WTC11 (cell line): ENCODE measurements around the gene RCHY1.

Experiments used
- IRF2 ChIP-seq: sonication (generic); formaldehyde crosslinking; IDR thresholded peaks from 2 replicates; pipeline ENCODE4 v1.8.0; 2022; ENCODE audit warnings: low read depth, missing genetic modification reagents, borderline replicate concordance
- ZBTB21 ChIP-seq: sonication (generic); formaldehyde crosslinking; IDR thresholded peaks from 2 replicates; pipeline ENCODE4 v1.8.1; 2023; ENCODE audit warnings: mild to moderate bottlenecking, missing genetic modification reagents, borderline replicate concordance
- ZNF121 ChIP-seq: sonication (generic); formaldehyde crosslinking; IDR thresholded peaks from 2 replicates; pipeline ENCODE4 v1.8.0; 2023; ENCODE audit warnings: missing genetic modification reagents
- ZNF416 ChIP-seq: fragments of 250-450 bp; sonication (Bioruptor Pico); IDR thresholded peaks from 2 replicates; pipeline ENCODE4 v1.9.0; 2021; ENCODE audit warnings: mild to moderate bottlenecking, inconsistent platforms
- TF ChIP-seq, protein P1 (sequence below): sonication (generic); formaldehyde crosslinking; IDR thresholded peaks from 2 replicates; pipeline ENCODE4 v1.8.1; 2023; ENCODE audit warnings: mild to moderate bottlenecking, missing genetic modification reagents, borderline replicate concordance
- TF ChIP-seq, protein P2 (sequence below): fragments of 200-600 bp; IDR thresholded peaks from 2 replicates; pipeline ENCODE4 v1.8.0; 2022; ENCODE audit warnings: antibody characterized with exemption
- TF ChIP-seq, protein P3 (sequence below): sonication (generic); formaldehyde crosslinking; IDR thresholded peaks from 2 replicates; pipeline ENCODE4 v1.8.1; 2022; ENCODE audit warnings: low read depth, mild to moderate bottlenecking, moderate library complexity, missing genetic modification reagents, borderline replicate concordance
- TF ChIP-seq, protein P4 (sequence below): sonication (generic); formaldehyde crosslinking; IDR thresholded peaks from 2 replicates; pipeline ENCODE4 v1.8.0; 2022; ENCODE audit warnings: mild to moderate bottlenecking, missing genetic modification reagents
- TF ChIP-seq, protein P5 (sequence below): sonication (generic); formaldehyde crosslinking; conservative IDR thresholded peaks from 2 replicates; pipeline ENCODE4 v1.8.1; 2022; ENCODE audit warnings: mild to moderate bottlenecking, missing genetic modification reagents
- TF ChIP-seq, protein P6 (sequence below): sonication (generic); formaldehyde crosslinking; IDR thresholded peaks from 2 replicates; pipeline ENCODE4 v1.8.1; 2023; ENCODE audit warnings: mild to moderate bottlenecking, missing genetic modification reagents, moderate library complexity
- TF ChIP-seq, protein P7 (sequence below): sonication (generic); formaldehyde crosslinking; IDR thresholded peaks from 2 replicates; pipeline ENCODE4 v1.8.1; 2022; ENCODE audit warnings: missing genetic modification reagents, borderline replicate concordance
- TF ChIP-seq, protein P8 (sequence below): sonication (generic); formaldehyde crosslinking; IDR thresholded peaks from 2 replicates; pipeline ENCODE4 v1.8.0; 2023; ENCODE audit warnings: missing genetic modification reagents

DNA sequence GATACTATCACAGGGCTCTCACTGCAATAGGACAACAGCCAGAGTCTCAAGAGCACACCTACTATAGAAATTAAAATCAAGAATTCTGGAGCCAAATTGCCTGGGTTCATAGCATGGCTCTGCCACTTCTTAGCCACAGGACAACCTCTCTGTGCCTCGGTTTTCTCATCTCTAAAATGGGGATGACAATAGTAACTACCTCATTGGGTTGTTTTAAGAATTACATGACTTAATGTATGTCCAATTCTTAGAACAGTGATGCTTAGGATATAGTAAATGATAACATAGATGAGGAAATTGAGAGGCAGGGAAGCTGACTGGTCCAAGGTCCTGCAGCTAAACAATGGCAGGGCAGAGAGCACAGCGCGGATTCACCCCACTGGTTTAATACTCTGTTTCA is 30.7 kb upstream of the RCHY1 start:
- TF ChIP-seq, protein P1, sequence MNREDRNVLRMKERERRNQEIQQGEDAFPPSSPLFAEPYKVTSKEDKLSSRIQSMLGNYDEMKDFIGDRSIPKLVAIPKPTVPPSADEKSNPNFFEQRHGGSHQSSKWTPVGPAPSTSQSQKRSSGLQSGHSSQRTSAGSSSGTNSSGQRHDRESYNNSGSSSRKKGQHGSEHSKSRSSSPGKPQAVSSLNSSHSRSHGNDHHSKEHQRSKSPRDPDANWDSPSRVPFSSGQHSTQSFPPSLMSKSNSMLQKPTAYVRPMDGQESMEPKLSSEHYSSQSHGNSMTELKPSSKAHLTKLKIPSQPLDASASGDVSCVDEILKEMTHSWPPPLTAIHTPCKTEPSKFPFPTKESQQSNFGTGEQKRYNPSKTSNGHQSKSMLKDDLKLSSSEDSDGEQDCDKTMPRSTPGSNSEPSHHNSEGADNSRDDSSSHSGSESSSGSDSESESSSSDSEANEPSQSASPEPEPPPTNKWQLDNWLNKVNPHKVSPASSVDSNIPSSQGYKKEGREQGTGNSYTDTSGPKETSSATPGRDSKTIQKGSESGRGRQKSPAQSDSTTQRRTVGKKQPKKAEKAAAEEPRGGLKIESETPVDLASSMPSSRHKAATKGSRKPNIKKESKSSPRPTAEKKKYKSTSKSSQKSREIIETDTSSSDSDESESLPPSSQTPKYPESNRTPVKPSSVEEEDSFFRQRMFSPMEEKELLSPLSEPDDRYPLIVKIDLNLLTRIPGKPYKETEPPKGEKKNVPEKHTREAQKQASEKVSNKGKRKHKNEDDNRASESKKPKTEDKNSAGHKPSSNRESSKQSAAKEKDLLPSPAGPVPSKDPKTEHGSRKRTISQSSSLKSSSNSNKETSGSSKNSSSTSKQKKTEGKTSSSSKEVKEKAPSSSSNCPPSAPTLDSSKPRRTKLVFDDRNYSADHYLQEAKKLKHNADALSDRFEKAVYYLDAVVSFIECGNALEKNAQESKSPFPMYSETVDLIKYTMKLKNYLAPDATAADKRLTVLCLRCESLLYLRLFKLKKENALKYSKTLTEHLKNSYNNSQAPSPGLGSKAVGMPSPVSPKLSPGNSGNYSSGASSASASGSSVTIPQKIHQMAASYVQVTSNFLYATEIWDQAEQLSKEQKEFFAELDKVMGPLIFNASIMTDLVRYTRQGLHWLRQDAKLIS (CRISPR knock-in tag), result no peak
- TF ChIP-seq, protein P2, sequence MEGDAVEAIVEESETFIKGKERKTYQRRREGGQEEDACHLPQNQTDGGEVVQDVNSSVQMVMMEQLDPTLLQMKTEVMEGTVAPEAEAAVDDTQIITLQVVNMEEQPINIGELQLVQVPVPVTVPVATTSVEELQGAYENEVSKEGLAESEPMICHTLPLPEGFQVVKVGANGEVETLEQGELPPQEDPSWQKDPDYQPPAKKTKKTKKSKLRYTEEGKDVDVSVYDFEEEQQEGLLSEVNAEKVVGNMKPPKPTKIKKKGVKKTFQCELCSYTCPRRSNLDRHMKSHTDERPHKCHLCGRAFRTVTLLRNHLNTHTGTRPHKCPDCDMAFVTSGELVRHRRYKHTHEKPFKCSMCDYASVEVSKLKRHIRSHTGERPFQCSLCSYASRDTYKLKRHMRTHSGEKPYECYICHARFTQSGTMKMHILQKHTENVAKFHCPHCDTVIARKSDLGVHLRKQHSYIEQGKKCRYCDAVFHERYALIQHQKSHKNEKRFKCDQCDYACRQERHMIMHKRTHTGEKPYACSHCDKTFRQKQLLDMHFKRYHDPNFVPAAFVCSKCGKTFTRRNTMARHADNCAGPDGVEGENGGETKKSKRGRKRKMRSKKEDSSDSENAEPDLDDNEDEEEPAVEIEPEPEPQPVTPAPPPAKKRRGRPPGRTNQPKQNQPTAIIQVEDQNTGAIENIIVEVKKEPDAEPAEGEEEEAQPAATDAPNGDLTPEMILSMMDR, result no peak
- TF ChIP-seq ZNF121 (CRISPR knock-in tag) (no peak), ZNF416 (CRISPR knock-in tag) (no peak), ZBTB21 (CRISPR knock-in tag) (no peak), IRF2 (no peak)
- TF ChIP-seq, protein P3, sequence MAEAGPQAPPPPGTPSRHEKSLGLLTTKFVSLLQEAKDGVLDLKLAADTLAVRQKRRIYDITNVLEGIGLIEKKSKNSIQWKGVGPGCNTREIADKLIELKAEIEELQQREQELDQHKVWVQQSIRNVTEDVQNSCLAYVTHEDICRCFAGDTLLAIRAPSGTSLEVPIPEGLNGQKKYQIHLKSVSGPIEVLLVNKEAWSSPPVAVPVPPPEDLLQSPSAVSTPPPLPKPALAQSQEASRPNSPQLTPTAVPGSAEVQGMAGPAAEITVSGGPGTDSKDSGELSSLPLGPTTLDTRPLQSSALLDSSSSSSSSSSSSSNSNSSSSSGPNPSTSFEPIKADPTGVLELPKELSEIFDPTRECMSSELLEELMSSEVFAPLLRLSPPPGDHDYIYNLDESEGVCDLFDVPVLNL (CRISPR knock-in tag), result no peak
- TF ChIP-seq, protein P4, sequence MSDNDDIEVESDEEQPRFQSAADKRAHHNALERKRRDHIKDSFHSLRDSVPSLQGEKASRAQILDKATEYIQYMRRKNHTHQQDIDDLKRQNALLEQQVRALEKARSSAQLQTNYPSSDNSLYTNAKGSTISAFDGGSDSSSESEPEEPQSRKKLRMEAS, result no peak
- TF ChIP-seq, protein P5, sequence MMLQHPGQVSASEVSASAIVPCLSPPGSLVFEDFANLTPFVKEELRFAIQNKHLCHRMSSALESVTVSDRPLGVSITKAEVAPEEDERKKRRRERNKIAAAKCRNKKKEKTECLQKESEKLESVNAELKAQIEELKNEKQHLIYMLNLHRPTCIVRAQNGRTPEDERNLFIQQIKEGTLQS, result no peak
- TF ChIP-seq, protein P6, sequence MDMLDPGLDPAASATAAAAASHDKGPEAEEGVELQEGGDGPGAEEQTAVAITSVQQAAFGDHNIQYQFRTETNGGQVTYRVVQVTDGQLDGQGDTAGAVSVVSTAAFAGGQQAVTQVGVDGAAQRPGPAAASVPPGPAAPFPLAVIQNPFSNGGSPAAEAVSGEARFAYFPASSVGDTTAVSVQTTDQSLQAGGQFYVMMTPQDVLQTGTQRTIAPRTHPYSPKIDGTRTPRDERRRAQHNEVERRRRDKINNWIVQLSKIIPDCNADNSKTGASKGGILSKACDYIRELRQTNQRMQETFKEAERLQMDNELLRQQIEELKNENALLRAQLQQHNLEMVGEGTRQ, result no peak
- TF ChIP-seq, protein P7, sequence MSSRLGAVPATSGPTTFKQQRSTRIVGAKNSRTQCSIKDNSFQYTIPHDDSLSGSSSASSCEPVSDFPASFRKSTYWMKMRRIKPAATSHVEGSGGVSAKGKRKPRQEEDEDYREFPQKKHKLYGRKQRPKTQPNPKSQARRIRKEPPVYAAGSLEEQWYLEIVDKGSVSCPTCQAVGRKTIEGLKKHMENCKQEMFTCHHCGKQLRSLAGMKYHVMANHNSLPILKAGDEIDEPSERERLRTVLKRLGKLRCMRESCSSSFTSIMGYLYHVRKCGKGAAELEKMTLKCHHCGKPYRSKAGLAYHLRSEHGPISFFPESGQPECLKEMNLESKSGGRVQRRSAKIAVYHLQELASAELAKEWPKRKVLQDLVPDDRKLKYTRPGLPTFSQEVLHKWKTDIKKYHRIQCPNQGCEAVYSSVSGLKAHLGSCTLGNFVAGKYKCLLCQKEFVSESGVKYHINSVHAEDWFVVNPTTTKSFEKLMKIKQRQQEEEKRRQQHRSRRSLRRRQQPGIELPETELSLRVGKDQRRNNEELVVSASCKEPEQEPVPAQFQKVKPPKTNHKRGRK (CRISPR knock-in tag), result no peak
- TF ChIP-seq, protein P8, sequence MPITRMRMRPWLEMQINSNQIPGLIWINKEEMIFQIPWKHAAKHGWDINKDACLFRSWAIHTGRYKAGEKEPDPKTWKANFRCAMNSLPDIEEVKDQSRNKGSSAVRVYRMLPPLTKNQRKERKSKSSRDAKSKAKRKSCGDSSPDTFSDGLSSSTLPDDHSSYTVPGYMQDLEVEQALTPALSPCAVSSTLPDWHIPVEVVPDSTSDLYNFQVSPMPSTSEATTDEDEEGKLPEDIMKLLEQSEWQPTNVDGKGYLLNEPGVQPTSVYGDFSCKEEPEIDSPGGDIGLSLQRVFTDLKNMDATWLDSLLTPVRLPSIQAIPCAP (CRISPR knock-in tag), result no peak
